ENCODE measurements around the gene LSM4.

GRCh38 chr19:18283338-18283737, 39.5 kb downstream of the LSM4 start:
- TF ChIP-seq, protein P1, sequence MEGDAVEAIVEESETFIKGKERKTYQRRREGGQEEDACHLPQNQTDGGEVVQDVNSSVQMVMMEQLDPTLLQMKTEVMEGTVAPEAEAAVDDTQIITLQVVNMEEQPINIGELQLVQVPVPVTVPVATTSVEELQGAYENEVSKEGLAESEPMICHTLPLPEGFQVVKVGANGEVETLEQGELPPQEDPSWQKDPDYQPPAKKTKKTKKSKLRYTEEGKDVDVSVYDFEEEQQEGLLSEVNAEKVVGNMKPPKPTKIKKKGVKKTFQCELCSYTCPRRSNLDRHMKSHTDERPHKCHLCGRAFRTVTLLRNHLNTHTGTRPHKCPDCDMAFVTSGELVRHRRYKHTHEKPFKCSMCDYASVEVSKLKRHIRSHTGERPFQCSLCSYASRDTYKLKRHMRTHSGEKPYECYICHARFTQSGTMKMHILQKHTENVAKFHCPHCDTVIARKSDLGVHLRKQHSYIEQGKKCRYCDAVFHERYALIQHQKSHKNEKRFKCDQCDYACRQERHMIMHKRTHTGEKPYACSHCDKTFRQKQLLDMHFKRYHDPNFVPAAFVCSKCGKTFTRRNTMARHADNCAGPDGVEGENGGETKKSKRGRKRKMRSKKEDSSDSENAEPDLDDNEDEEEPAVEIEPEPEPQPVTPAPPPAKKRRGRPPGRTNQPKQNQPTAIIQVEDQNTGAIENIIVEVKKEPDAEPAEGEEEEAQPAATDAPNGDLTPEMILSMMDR (IDR thresholded peaks at IDR 0.05): no peak
- TF ChIP-seq EZH2phosphoT487 (IDR thresholded peaks at IDR 0.05): no peak
- TF ChIP-seq EZH2 (IDR thresholded peaks at IDR 0.05): no peak

Data from neural progenitor cell (in vitro differentiated cells).